ENCODE results near the gene KCNQ4. TPM values are rescaled to one million over a fixed set of nuclear protein-coding genes. Genes with fewer than 3 reads are reported as not detected.

Gene KCNQ4
- total RNA-seq, 1 donor from 2014 or later, result 2.2 TPM

DNA sequence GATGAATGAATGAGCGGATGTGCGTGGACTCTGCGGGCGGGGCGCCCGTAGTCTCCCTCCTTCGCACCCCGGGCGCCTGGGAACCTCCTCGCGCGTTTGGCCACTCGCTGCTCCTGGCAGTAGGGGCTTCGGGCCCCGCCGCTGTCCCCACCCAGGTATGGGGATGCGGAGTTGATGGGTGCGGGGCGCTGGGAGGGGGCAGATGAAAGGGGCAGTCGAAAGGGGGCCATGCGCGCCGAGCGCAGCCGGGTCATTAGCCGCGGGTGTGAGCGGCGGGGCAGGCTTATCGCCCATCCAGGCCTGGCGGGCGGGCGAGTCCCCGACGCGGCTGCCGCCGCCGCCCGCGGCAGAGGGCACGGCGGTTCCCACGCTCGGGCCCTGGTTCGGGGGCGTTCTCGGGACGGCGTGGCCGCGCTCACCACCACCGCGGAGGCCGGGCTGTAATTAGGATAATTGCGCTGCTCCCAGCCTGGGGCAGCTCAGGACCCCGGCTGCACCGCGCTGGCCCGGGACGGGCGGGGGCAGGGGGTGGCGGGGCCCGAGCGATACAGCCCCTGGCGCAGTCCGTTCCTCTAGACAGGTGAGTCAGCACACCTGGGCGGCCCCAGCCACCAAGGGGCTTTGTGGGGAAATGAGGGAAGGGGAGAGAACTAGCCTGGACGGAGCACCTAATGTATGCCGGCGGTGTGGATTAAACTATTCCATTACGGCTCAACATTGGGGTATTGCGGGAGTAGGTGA, 100.6 kb downstream of the KCNQ4 start:
- TF ChIP-seq CTCF (conservative IDR thresholded peaks at IDR 0.05; ENCODE audit: low read depth, low read length), result no peak
- H3K4me3 ChIP-seq (ENCODE audit: low read depth, low read length), result peak overlapping the region; percentile 36
- no peak for DNase-seq (ENCODE audit: low read depth)

GRCh38 chr1:40886318-40887011, 102.9 kb downstream of the KCNQ4 start:
- TF ChIP-seq CTCF (conservative IDR thresholded peaks at IDR 0.05; ENCODE audit: low read depth, low read length), result no peak
- no peak overlapping the region for H3K4me3 ChIP-seq (ENCODE audit: low read depth, low read length)
- DNase-seq (ENCODE audit: low read depth), result no peak

DNA sequence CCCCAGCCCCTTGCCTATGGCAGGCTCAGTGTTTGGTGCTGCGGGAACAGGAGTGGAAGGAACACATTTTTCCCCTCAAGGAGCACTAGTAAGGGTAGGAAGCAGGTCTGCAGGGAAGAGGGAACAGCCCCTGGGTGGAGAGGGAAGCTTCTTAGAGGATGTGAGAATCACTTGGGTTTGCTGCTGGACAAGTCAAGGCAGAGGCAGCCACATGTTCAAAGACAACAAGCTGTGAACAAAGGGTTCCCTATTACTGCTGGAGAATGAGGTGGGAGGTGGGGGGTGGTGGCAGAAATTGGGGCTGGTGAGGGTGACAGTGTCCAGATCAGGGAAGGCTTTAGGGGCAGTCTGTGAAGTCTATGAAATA, 103.4 kb downstream of the KCNQ4 start:
- DNase-seq (ENCODE audit: low read depth), result no peak
- no peak overlapping the region for H3K4me3 ChIP-seq (ENCODE audit: low read depth, low read length)
- no peak for TF ChIP-seq CTCF (conservative IDR thresholded peaks at IDR 0.05; ENCODE audit: low read depth, low read length)

DNA sequence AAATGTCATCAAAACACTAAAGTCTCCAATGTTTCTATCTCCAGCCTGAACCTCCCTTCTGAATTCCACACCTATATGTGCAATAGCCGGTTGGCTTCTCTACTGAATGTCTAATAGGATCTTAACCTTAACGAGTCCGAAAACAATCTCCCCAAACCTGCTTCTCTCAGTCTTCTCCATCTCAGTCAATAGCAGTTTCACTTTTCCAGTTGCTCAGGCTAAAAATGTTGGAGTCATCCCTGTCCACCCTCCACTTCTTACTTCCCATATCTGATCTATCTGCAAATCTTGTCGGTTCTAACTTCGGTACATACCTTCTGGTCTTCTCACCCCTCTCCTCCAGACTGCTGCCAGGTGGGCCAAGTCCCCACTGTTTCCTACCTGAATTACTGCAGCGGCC, 104.1 kb downstream of the KCNQ4 start:
- no peak for TF ChIP-seq CTCF (conservative IDR thresholded peaks at IDR 0.05; ENCODE audit: low read depth, low read length)
- DNase-seq (ENCODE audit: low read depth), result no peak
- H3K4me3 ChIP-seq (ENCODE audit: low read depth, low read length), result no peak overlapping the region

Other genes starting within 250 kb of the KCNQ4 start
- 1.8 and 4.2 TPM in 2 replicates for gene RIMS3, start 118.1 kb upstream of the KCNQ4 start, total RNA-seq
- gene NFYC, start 92.1 kb upstream of the KCNQ4 start, total RNA-seq, result 42.2 and 50.5 TPM in 2 replicates
- 43.4 and 55.5 TPM in 2 replicates for gene CITED4, start 78.6 kb downstream of the KCNQ4 start, total RNA-seq
- 53.3 and 61.6 TPM in 2 replicates for gene CTPS1, start 195.9 kb downstream of the KCNQ4 start, total RNA-seq
- 0.07 TPM in 1 of 2 replicates, not detected in the other for gene SLFNL1, start 237.9 kb downstream of the KCNQ4 start, total RNA-seq